Osteoblast (primary cell): ENCODE measurements around the gene PANK4. TPM values are rescaled to one million over a fixed set of nuclear protein-coding genes. Genes with fewer than 3 reads are reported as not detected.

Experiments used
- DNase-seq: peaks from one replicate; pipeline ENCODE4 v3.0.0; 2011; ENCODE audit warnings: low spot score, mixed read lengths; ENCODE audit not compliant: insufficient read length; ENCODE audit errors: missing footprints
- H2AFZ ChIP-seq: 2 replicates; pipeline ENCODE4 v1.6.0; 2011; ENCODE audit warnings: mild to moderate bottlenecking, low read length
- H3K27ac ChIP-seq: 2 replicates; pipeline ENCODE4 v1.5.1; 2011; ENCODE audit warnings: mild to moderate bottlenecking, low read depth, low read length, moderate library complexity
- H3K27me3 ChIP-seq: 2 replicates; pipeline ENCODE4 v1.6.0; 2012; ENCODE audit warnings: mild to moderate bottlenecking, control low read depth, inconsistent platforms, low read length, moderate library complexity; ENCODE audit not compliant: insufficient read depth
- H3K36me3 ChIP-seq: 2 replicates; pipeline ENCODE4 v1.5.1; 2011; ENCODE audit warnings: mild to moderate bottlenecking, low read length, control low read depth, moderate library complexity; ENCODE audit not compliant: insufficient read depth
- H3K4me1 ChIP-seq: 2 replicates; pipeline ENCODE4 v1.5.1; 2011; ENCODE audit warnings: mild to moderate bottlenecking, low read length, control low read depth, moderate library complexity; ENCODE audit not compliant: insufficient read depth
- H3K4me2 ChIP-seq: 2 replicates; pipeline ENCODE4 v1.6.0; 2011; ENCODE audit warnings: mild to moderate bottlenecking, low read length; ENCODE audit not compliant: insufficient read depth
- H3K4me3 ChIP-seq: fragments of 200-600 bp; sonication (generic); 3 replicates; pipeline ENCODE4 v1.5.1; 2012; ENCODE audit warnings: mild to moderate bottlenecking, low read length, inconsistent platforms; ENCODE audit not compliant: insufficient read depth
- H3K79me2 ChIP-seq: 2 replicates; pipeline ENCODE4 v1.6.0; 2012; ENCODE audit warnings: mild to moderate bottlenecking, low read length, control low read depth, inconsistent platforms; ENCODE audit not compliant: insufficient read depth
- H3K9me3 ChIP-seq: 2 replicates; pipeline ENCODE4 v1.5.1; 2011; ENCODE audit warnings: low read depth, low read length, control low read depth
- H4K20me1 ChIP-seq: 2 replicates; pipeline ENCODE4 v1.6.0; 2012; ENCODE audit warnings: mild to moderate bottlenecking, low read length, control low read depth; ENCODE audit not compliant: insufficient read depth
- total RNA-seq: library from RNA; depleted of rRNA; stranded (reverse); fragments of >200 nt; gene quantifications from 2 replicates; pipeline ENCODE4 v1.2.3, GENCODE V29; 2012
- TF ChIP-seq, protein P1 (sequence below): IDR thresholded peaks from 2 replicates; pipeline ENCODE4 v1.5.1; 2011; ENCODE audit warnings: mild to moderate bottlenecking, low read depth, low read length, moderate library complexity; ENCODE audit errors: extremely low read depth

The PANK4 gene
- total RNA-seq, 1 donor, result 15.2 TPM

DNA sequence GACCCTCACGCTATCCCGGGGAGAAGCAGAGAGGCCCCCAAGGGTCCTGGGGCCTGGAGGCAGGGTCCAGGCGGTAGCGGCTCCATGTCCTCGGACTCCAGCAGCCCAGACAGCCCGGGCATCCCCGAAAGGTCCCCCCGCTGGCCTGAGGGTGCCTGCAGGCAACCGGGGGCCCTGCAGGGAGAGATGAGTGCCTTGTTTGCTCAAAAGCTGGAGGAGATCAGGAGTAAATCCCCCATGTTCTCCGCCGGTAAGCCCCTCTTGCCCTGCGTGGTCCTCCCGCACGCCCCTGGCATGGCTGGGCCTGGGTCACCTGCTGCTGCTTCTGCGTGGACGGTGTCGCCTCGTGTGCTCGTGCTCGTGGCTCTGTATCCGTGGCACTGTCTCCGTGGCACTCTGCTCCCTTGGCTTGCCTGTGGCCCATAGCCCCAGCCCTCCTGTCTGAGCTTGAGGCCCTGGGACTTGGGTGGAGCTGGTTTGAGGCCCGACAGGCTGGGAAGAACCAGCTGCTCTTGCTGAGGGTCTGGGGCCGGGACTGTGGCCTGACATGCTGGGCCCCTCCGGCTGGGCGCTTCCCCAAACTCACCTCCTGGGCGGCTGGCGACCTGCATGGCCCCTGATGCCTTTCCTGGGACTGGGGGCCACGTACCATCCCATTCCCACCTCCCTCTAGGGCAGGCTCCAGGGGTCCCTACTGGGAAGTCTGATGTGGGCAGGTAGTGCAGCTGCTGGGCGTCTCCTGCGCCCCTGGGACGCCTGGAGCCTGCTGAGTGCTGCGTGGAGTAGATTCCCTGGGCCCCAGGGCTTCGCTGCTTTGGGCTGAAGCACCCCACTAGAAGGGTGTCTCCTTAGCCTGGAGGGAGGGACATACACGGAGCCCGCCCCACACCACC is 23.5 kb downstream of the PANK4 start:
- peaks cover 28% of the 10 kb centered on the region for H3K27me3 ChIP-seq
- no peaks in the 10 kb centered on the region for H3K9me3 ChIP-seq
- no peak for DNase-seq
- no peak overlapping the region for H3K27ac ChIP-seq
- no peak overlapping the region for H3K4me2 ChIP-seq
- H2AFZ ChIP-seq, result no peak overlapping the region
- no peak overlapping the region for H3K4me3 ChIP-seq
- TF ChIP-seq, protein P1, sequence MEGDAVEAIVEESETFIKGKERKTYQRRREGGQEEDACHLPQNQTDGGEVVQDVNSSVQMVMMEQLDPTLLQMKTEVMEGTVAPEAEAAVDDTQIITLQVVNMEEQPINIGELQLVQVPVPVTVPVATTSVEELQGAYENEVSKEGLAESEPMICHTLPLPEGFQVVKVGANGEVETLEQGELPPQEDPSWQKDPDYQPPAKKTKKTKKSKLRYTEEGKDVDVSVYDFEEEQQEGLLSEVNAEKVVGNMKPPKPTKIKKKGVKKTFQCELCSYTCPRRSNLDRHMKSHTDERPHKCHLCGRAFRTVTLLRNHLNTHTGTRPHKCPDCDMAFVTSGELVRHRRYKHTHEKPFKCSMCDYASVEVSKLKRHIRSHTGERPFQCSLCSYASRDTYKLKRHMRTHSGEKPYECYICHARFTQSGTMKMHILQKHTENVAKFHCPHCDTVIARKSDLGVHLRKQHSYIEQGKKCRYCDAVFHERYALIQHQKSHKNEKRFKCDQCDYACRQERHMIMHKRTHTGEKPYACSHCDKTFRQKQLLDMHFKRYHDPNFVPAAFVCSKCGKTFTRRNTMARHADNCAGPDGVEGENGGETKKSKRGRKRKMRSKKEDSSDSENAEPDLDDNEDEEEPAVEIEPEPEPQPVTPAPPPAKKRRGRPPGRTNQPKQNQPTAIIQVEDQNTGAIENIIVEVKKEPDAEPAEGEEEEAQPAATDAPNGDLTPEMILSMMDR, result no peak
- H3K36me3 ChIP-seq, result no peaks in the 10 kb centered on the region
- no peaks in the 10 kb centered on the region for H3K4me1 ChIP-seq
- peaks cover 5% of the 10 kb centered on the region for H4K20me1 ChIP-seq
- no peaks in the 10 kb centered on the region for H3K79me2 ChIP-seq

- Histone ChIP-seq H3K4me1 (no peaks in the 10 kb centered on the region), H4K20me1 (peaks cover under 1% of the 10 kb centered on the region), H2AFZ (no peak overlapping the region), H3K4me3 (no peak overlapping the region), H3K79me2 (no peaks in the 10 kb centered on the region), H3K4me2 (no peak overlapping the region), H3K27me3 (peaks cover 28% of the 10 kb centered on the region), H3K9me3 (no peaks in the 10 kb centered on the region), H3K36me3 (no peaks in the 10 kb centered on the region), H3K27ac (no peak overlapping the region)
- DNase-seq, result no peak
- TF ChIP-seq, protein P1, result no peak
Measured at GRCh38 chr1:2502210-2502609, 24.2 kb downstream of the PANK4 start.

- H3K36me3 ChIP-seq, result no peaks in the 10 kb centered on the region
- peaks cover 28% of the 10 kb centered on the region for H3K27me3 ChIP-seq
- H3K27ac ChIP-seq, result no peak overlapping the region
- H2AFZ ChIP-seq, result no peak overlapping the region
- no peak overlapping the region for H3K4me2 ChIP-seq
- no peak for DNase-seq
- no peaks in the 10 kb centered on the region for H3K4me1 ChIP-seq
- no peaks in the 10 kb centered on the region for H3K9me3 ChIP-seq
- no peak overlapping the region for H3K4me3 ChIP-seq
- TF ChIP-seq, protein P1, result no peak
- no peaks in the 10 kb centered on the region for H3K79me2 ChIP-seq
- H4K20me1 ChIP-seq, result no peaks in the 10 kb centered on the region
Measured at GRCh38 chr1:2501820-2502119, 24.6 kb downstream of the PANK4 start.

DNA sequence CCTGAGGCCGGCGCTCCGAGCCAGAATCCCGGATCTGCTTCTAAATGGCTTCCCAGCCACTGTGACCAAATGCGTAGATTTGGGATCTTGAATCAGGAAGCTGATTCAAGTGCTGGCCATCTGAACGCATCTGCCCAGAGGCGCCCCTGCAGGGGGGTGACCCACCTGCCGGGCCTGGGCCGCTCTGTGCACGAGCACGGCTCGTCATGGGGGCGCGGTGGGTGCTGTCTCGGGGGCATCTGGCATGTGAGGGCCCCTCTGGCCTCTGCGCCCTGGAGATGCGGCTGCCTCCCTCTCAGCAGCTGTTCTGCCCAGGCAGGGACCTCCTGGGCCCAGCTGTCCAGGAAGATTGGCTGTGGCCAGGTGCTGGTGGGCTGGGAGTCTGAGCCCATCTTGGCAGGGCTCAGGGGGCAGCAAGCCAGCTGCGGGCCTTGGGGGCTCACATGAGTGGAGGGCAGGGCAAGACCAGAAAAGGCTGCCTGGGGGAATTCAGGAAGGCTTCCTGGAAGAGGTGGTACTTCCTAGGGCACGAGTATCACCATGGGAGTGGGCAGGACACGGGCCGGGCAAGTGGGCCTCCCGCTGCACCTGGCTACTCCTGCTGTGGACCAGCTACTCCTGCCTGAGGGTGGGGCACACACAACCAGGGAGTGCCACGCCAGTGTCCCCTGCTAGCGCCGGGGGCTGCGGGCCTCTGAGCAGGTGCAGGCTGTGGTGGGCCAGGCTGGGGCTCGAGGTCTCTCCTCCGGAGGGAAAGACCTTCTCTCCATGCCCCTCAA is 25.2 kb downstream of the PANK4 start:
- Histone ChIP-seq H3K36me3 (no peaks in the 10 kb centered on the region), H3K27me3 (peaks cover 28% of the 10 kb centered on the region), H3K4me2 (no peak overlapping the region), H3K79me2 (no peaks in the 10 kb centered on the region), H3K27ac (no peak overlapping the region), H4K20me1 (no peaks in the 10 kb centered on the region), H3K4me1 (no peaks in the 10 kb centered on the region), H3K9me3 (no peaks in the 10 kb centered on the region), H3K4me3 (no peak overlapping the region), H2AFZ (no peak overlapping the region)
- DNase-seq, result no peak
- TF ChIP-seq, protein P1, result no peak
